H9 (cell line): Measurements from ENCODE around the gene HTR3A. TPM values are rescaled to one million over a fixed set of nuclear protein-coding genes. Genes with fewer than 3 reads are reported as not detected.

ENCODE experiments used
- DNase-seq: peaks from one replicate; pipeline ENCODE4 v3.0.0-alpha.2; 2017
- H2AFZ ChIP-seq: one replicate; pipeline ENCODE4 v1.6.1; 2013; ENCODE audit warnings: mild to moderate bottlenecking, low read length, control low read depth, moderate library complexity
- H2AK5ac ChIP-seq: 2 replicates; pipeline ENCODE4 v1.6.1; 2013; ENCODE audit warnings: low read length, control low read depth, mixed read lengths; ENCODE audit not compliant: insufficient read length
- H2BK120ac ChIP-seq: one replicate; pipeline ENCODE4 v1.6.1; 2013; ENCODE audit warnings: low read depth, mild to moderate bottlenecking, low read length, control low read depth, inconsistent platforms; ENCODE audit not compliant: poor library complexity, severe bottlenecking
- H2BK12ac ChIP-seq: 2 replicates; pipeline ENCODE4 v1.6.1; 2013; ENCODE audit warnings: low read length, control low read depth, mixed read lengths, low read depth; ENCODE audit not compliant: insufficient read length
- H2BK15ac ChIP-seq: 2 replicates; pipeline ENCODE4 v1.6.1; 2013; ENCODE audit warnings: low read depth, low read length, control low read depth
- H2BK20ac ChIP-seq: one replicate; pipeline ENCODE4 v1.6.1; 2013; ENCODE audit warnings: low read depth, mild to moderate bottlenecking, low read length, control low read depth, inconsistent platforms; ENCODE audit not compliant: poor library complexity, severe bottlenecking
- H2BK5ac ChIP-seq: 2 replicates; pipeline ENCODE4 v1.6.1; 2013; ENCODE audit warnings: low read length, control low read depth, mixed read lengths; ENCODE audit not compliant: insufficient read length
- H3K14ac ChIP-seq: 2 replicates; pipeline ENCODE4 v1.6.1; 2013; ENCODE audit warnings: low read length, control low read depth; ENCODE audit not compliant: insufficient read depth
- H3K18ac ChIP-seq: 2 replicates; pipeline ENCODE4 v1.6.1; 2013; ENCODE audit warnings: low read depth, mild to moderate bottlenecking, mixed read lengths, low read length, control low read depth; ENCODE audit not compliant: insufficient read length
- H3K23ac ChIP-seq: 2 replicates; pipeline ENCODE4 v1.6.1; 2013; ENCODE audit warnings: low read length, control low read depth, mixed read lengths, low read depth; ENCODE audit not compliant: insufficient read length
- H3K23me2 ChIP-seq: 2 replicates; pipeline ENCODE4 v1.6.1; 2013; ENCODE audit warnings: low read depth, mild to moderate bottlenecking, mixed read lengths, low read length, control low read depth; ENCODE audit not compliant: insufficient read length, poor library complexity, severe bottlenecking
- H3K27ac ChIP-seq: 2 replicates; pipeline ENCODE4 v1.5.1; 2013; ENCODE audit warnings: low read length, control low read depth, mixed read lengths, low read depth; ENCODE audit not compliant: insufficient read length
- H3K27me3 ChIP-seq: 2 replicates; pipeline ENCODE4 v1.6.1; 2013; ENCODE audit warnings: low read length, control low read depth, inconsistent platforms; ENCODE audit not compliant: insufficient read depth
- H3K4ac ChIP-seq: 2 replicates; pipeline ENCODE4 v1.6.1; 2013; ENCODE audit warnings: low read depth, mild to moderate bottlenecking, control low read depth, inconsistent platforms, low read length, moderate library complexity
- H3K4me1 ChIP-seq: 2 replicates; pipeline ENCODE4 v1.6.1; 2013; ENCODE audit warnings: low read length, control low read depth, inconsistent platforms; ENCODE audit not compliant: insufficient read depth
- H3K4me2 ChIP-seq: 2 replicates; pipeline ENCODE4 v1.6.1; 2013; ENCODE audit warnings: low read length, control low read depth, mixed read lengths; ENCODE audit not compliant: insufficient read length, insufficient read depth
- H3K56ac ChIP-seq: 2 replicates; pipeline ENCODE4 v1.6.1; 2013; ENCODE audit warnings: low read depth, mild to moderate bottlenecking, mixed read lengths, low read length, control low read depth; ENCODE audit not compliant: insufficient read length
- H3K79me1 ChIP-seq: 2 replicates; pipeline ENCODE4 v1.6.1; 2013; ENCODE audit warnings: low read depth, mild to moderate bottlenecking, moderate library complexity, low read length, control low read depth, inconsistent platforms; ENCODE audit not compliant: insufficient read depth, poor library complexity, severe bottlenecking
- H3K79me2 ChIP-seq: 2 replicates; pipeline ENCODE4 v1.6.1; 2013; ENCODE audit warnings: low read length, control low read depth, inconsistent platforms; ENCODE audit not compliant: insufficient read depth
- H3K9ac ChIP-seq: 2 replicates; pipeline ENCODE4 v1.6.1; 2013; ENCODE audit warnings: low read length, control low read depth, mixed read lengths; ENCODE audit not compliant: insufficient read length; ENCODE audit errors: extremely low read depth
- H3K9me3 ChIP-seq: one replicate; pipeline ENCODE4 v1.6.1; 2013; ENCODE audit warnings: low read depth, low read length, inconsistent platforms; ENCODE audit not compliant: control insufficient read depth
- H3T11ph ChIP-seq: one replicate; pipeline ENCODE4 v1.6.1; 2013; ENCODE audit warnings: mild to moderate bottlenecking, low read length, control low read depth, inconsistent platforms
- H4K20me1 ChIP-seq: one replicate; pipeline ENCODE4 v1.6.1; 2013; ENCODE audit not compliant: control insufficient read depth, insufficient read length, insufficient read depth
- H4K5ac ChIP-seq: 2 replicates; pipeline ENCODE4 v1.6.1; 2013; ENCODE audit warnings: low read depth, mild to moderate bottlenecking, mixed read lengths, low read length, control low read depth; ENCODE audit not compliant: insufficient read length
- H4K8ac ChIP-seq: replicated peaks from 2 replicates; pipeline ENCODE4 v1.6.1; 2013; ENCODE audit warnings: low read length, control low read depth, mixed read lengths, low read depth; ENCODE audit not compliant: insufficient read length
- H4K91ac ChIP-seq: 2 replicates; pipeline ENCODE4 v1.6.1; 2013; ENCODE audit warnings: low read depth, mild to moderate bottlenecking, moderate library complexity, mixed read lengths, low read length, control low read depth; ENCODE audit not compliant: insufficient read length
- H3K27ac Mint-ChIP-seq, 3 experiments: 2 replicates in 2 of 3; 3 replicates in 1 of 3; pipeline ENCODE4 v1.8.0; 2020 to 2021; ENCODE audit warnings: mixed read lengths in 3 of 3, mild to moderate bottlenecking in 1 of 3, moderate library complexity in 1 of 3
- H3K27me3 Mint-ChIP-seq: 2 replicates; pipeline ENCODE4 v1.8.0; 2021; ENCODE audit warnings: low read depth, mild to moderate bottlenecking, moderate library complexity, mixed read lengths
- H3K36me3 Mint-ChIP-seq, 3 experiments: 2 replicates in 2 of 3; 3 replicates in 1 of 3; pipeline ENCODE4 v1.8.0; 2020 to 2021; ENCODE audit warnings: low read depth in 3 of 3, mixed read lengths in 3 of 3; ENCODE audit not compliant: insufficient read depth in 1 of 3
- H3K4me1 Mint-ChIP-seq, 2 experiments: 2 replicates each; pipeline ENCODE4 v1.8.0; 2020; ENCODE audit warnings: mixed read lengths in 2 of 2
- H3K4me3 Mint-ChIP-seq, 2 experiments: 2 replicates in 1 of 2; 3 replicates in 1 of 2; pipeline ENCODE4 v1.8.0; 2020 to 2021; ENCODE audit warnings: mild to moderate bottlenecking in 2 of 2, mixed read lengths in 2 of 2, moderate library complexity in 1 of 2
- H3K9me3 Mint-ChIP-seq, 2 experiments: 2 replicates in 1 of 2; 3 replicates in 1 of 2; pipeline ENCODE4 v1.8.0; 2020; ENCODE audit warnings: mild to moderate bottlenecking in 2 of 2, mixed read lengths in 2 of 2, moderate library complexity in 1 of 2
- CTCF ChIP-seq: fragments of 200-600 bp; sonication (generic); conservative IDR thresholded peaks from 3 replicates; pipeline ENCODE4 v1.8.0; 2021; ENCODE audit warnings: antibody characterized with exemption, mild to moderate bottlenecking
- WGBS: extraction: QIAGEN DNeasy Blood & Tissue Kit; methylation state at CpG from one replicate; pipeline ENCODE4 v1.1.7; 2013; ENCODE audit warnings: missing lambda C conversion rate, low lambda C conversion rate, mixed read lengths; ENCODE audit not compliant: insufficient read length; ENCODE audit errors: extremely low coverage; 5-methylcytosine and 5-hydroxymethylcytosine counted together
- total RNA-seq: library from RNA; stranded (reverse); gene quantifications from 2 replicates; pipeline ENCODE4 v1.2.1, GENCODE V29; 2021

HTR3A gene
- total RNA-seq, 1 experiment from 2014 or later: 4.1 TPM

- no peak for DNase-seq
- Histone ChIP-seq H2AK5ac (no peak overlapping the region), H2BK12ac (no peak overlapping the region), H3T11ph (no peak overlapping the region), H2BK20ac (no peak overlapping the region), H3K14ac (no peak overlapping the region; the same call in 1 of the 2 replicates), H3K27me3 (no peaks in the 10 kb centered on the region), H3K56ac (no peak overlapping the region), H3K23ac (no peak overlapping the region), H4K8ac (no peak overlapping the region), H2BK5ac (no peak overlapping the region), H3K27ac (no peak overlapping the region), H2BK120ac (no peak overlapping the region), H3K4me2 (no peak overlapping the region), H2BK15ac (no peak overlapping the region), H3K18ac (no peak overlapping the region), H2AFZ (no peak overlapping the region), H3K79me2 (no peaks in the 10 kb centered on the region), H3K4me1 (peaks cover 12% of the 10 kb centered on the region; the same call in 1 of the 2 replicates), H3K4ac (no peak overlapping the region), H3K23me2 (no peaks in the 10 kb centered on the region), H3K9ac (no peak overlapping the region), H4K20me1 (no peaks in the 10 kb centered on the region), H4K91ac (no peak overlapping the region), H4K5ac (no peak overlapping the region), H3K79me1 (no peaks in the 10 kb centered on the region), H3K9me3 (no peaks in the 10 kb centered on the region)
- TF ChIP-seq CTCF: no peak
- Mint-ChIP-seq H3K4me1 (peaks cover 40% of the 10 kb centered on the region in 2 experiments), H3K4me3 (no peak overlapping the region), H3K27me3 (peaks cover 5% of the 10 kb centered on the region), H3K9me3 (no peaks in the 10 kb centered on the region; a peak in 1 of 5 replicates), H3K27ac (peak overlapping the region in 1 of 3 experiments; percentile 76; a peak in 2 of 7 replicates), H3K36me3 (no peaks in the 10 kb centered on the region)
- WGBS: no CpG with 5 or more reads among the region's 4 CpGs
These were observed 26.9 kb upstream of the HTR3A start for GRCh38 chr11:113947994-113948393.
